ENCODE measurements around the gene FBP2.

GRCh38 chr9:94632737-94633136 is 39.1 kb upstream of the FBP2 start:
- TF ChIP-seq, protein P1, sequence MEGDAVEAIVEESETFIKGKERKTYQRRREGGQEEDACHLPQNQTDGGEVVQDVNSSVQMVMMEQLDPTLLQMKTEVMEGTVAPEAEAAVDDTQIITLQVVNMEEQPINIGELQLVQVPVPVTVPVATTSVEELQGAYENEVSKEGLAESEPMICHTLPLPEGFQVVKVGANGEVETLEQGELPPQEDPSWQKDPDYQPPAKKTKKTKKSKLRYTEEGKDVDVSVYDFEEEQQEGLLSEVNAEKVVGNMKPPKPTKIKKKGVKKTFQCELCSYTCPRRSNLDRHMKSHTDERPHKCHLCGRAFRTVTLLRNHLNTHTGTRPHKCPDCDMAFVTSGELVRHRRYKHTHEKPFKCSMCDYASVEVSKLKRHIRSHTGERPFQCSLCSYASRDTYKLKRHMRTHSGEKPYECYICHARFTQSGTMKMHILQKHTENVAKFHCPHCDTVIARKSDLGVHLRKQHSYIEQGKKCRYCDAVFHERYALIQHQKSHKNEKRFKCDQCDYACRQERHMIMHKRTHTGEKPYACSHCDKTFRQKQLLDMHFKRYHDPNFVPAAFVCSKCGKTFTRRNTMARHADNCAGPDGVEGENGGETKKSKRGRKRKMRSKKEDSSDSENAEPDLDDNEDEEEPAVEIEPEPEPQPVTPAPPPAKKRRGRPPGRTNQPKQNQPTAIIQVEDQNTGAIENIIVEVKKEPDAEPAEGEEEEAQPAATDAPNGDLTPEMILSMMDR (IDR thresholded peaks at IDR 0.05) = no peak
- no peak for TF ChIP-seq POLR2A (IDR thresholded peaks at IDR 0.05)

Measured in lower leg skin (tissue), 3 donors.